Mesendoderm (in vitro differentiated cells): ENCODE measurements around the gene MEGF6.

Experiments
- DNase-seq: peaks from one replicate; pipeline ENCODE4 v3.0.0; 2013
- H2AK5ac ChIP-seq: 2 replicates; pipeline ENCODE4 v1.6.1; 2013; ENCODE audit warnings: low read length, inconsistent platforms
- H2BK120ac ChIP-seq: 2 replicates; pipeline ENCODE4 v1.6.1; 2013; ENCODE audit warnings: low read depth, mild to moderate bottlenecking, low read length, moderate library complexity, mixed read lengths
- H2BK15ac ChIP-seq: replicated peaks from 2 replicates; pipeline ENCODE4 v1.6.1; 2013; ENCODE audit warnings: low read depth, mild to moderate bottlenecking, moderate library complexity
- H2BK5ac ChIP-seq: 2 replicates; pipeline ENCODE4 v1.6.1; 2013; ENCODE audit warnings: low read length, inconsistent platforms
- H3K18ac ChIP-seq: 2 replicates; pipeline ENCODE4 v1.6.1; 2013; ENCODE audit warnings: mild to moderate bottlenecking, low read length, mixed read lengths
- H3K23ac ChIP-seq: one replicate; pipeline ENCODE4 v1.6.1; 2013; ENCODE audit warnings: low read length
- H3K27ac ChIP-seq: 2 replicates; pipeline ENCODE4 v1.5.1; 2013; ENCODE audit warnings: low read depth, mild to moderate bottlenecking, inconsistent platforms, low read length, moderate library complexity
- H3K27me3 ChIP-seq: 2 replicates; pipeline ENCODE4 v1.6.1; 2013; ENCODE audit warnings: low read length, control low read depth, mild to moderate bottlenecking, inconsistent platforms; ENCODE audit not compliant: insufficient read depth, poor library complexity
- H3K36me3 ChIP-seq: 2 replicates; pipeline ENCODE4 v1.6.1; 2013; ENCODE audit warnings: low read length, inconsistent platforms; ENCODE audit not compliant: control insufficient read depth, insufficient read depth
- H3K4ac ChIP-seq: one replicate; pipeline ENCODE4 v1.6.1; 2013; ENCODE audit warnings: low read depth, mild to moderate bottlenecking, low read length, moderate library complexity
- H3K4me1 ChIP-seq: 2 replicates; pipeline ENCODE4 v1.6.1; 2013; ENCODE audit warnings: low read depth, low read length, inconsistent platforms; ENCODE audit not compliant: control insufficient read depth
- H3K4me2 ChIP-seq: 2 replicates; pipeline ENCODE4 v1.6.1; 2013; ENCODE audit warnings: low read length
- H3K4me3 ChIP-seq: 2 replicates; pipeline ENCODE4 v1.5.1; 2013; ENCODE audit warnings: mild to moderate bottlenecking, low read length
- H3K56ac ChIP-seq: one replicate; pipeline ENCODE4 v1.6.1; 2013; ENCODE audit warnings: low read length
- H3K79me1 ChIP-seq: 2 replicates; pipeline ENCODE4 v1.6.1; 2013; ENCODE audit warnings: low read length, inconsistent platforms
- H3K79me2 ChIP-seq: 2 replicates; pipeline ENCODE4 v1.6.1; 2013; ENCODE audit warnings: mild to moderate bottlenecking, low read length; ENCODE audit not compliant: control insufficient read depth, insufficient read depth
- H3K9ac ChIP-seq: 2 replicates; pipeline ENCODE4 v1.6.1; 2013; ENCODE audit warnings: low read length, inconsistent platforms
- H4K5ac ChIP-seq: one replicate; pipeline ENCODE4 v1.6.1; 2013; ENCODE audit warnings: low read length
- H4K8ac ChIP-seq: one replicate; pipeline ENCODE4 v1.6.1; 2013; ENCODE audit warnings: low read depth, mild to moderate bottlenecking, control low read depth, low read length, moderate library complexity
- WGBS: extraction: QIAGEN DNeasy Blood & Tissue Kit; methylation state at CpG from one replicate; pipeline ENCODE4 v1.1.7; 2013; ENCODE audit warnings: low lambda C conversion rate, missing lambda C conversion rate; ENCODE audit not compliant: insufficient coverage; ENCODE audit errors: extremely low coverage; 5-methylcytosine and 5-hydroxymethylcytosine counted together

Gene MEGF6

DNA sequence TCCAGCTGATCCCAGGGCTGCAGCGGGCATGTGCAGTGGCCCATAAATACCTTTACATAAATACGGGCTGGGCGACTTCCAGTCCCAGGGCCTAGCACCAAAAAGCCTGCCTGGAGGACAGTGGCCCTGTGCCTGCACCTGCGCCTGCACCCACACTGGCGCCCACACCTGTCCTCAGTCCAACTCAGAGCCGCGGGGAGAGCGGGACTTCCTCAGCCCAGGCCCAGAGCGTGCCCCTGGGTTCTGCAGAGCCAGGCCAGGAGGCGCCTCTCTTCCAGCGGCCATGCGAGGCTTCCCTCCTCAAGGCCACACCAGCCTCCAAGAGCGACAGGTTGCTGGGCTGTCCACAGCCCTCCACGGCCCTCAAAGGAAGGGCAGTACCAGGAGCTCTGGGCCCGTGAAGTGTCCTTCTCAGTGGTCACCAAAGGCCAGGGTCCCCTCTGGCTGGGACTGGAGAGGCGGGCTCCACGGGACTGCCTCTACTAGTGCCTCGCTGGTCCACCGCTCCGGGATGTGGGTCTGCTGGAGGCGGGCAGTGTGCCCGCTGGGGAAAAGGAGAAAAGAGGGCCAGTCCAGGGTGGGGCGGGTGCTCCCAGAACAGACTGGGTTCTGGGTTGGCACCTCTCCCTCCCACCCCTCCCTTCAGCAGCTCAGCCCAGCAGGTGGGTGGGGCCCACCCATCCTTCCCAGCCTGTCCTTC, 121.1 kb downstream of the MEGF6 start:
- no CpG with 5 or more reads among the region's 23 CpGs for whole genome bisulfite sequencing
- H3K4me2 ChIP-seq = no peak overlapping the region

DNA sequence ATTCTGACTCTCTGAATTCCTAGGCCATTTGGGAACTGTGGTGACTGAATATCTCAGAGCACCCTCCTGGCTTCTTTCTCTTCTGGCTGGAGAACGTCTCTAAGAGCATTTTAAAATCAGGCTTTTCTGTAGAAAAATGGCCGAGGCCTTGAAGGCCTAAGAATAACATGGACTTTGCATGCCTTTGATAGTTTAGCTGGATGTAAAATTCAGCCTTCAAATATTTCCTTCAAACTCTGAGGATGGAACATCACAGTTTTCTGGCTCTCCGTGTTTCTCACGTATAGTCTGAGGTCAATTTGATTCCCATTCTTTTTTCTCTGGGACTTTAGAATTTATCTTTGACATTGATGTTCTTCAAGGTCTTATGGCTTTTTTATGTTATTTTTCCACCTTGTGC, 122.9 kb downstream of the MEGF6 start:
- H2BK120ac ChIP-seq = no peak overlapping the region
- no peak overlapping the region for H2BK5ac ChIP-seq
- H3K4me1 ChIP-seq = no peaks in the 10 kb centered on the region
- DNase-seq = no peak
- no peaks in the 10 kb centered on the region for H3K36me3 ChIP-seq
- H3K4me2 ChIP-seq = no peak overlapping the region
- no peaks in the 10 kb centered on the region for H3K27me3 ChIP-seq
- no peak overlapping the region for H4K5ac ChIP-seq
- H3K56ac ChIP-seq = no peak overlapping the region
- no peaks in the 10 kb centered on the region for H3K79me1 ChIP-seq
- H3K18ac ChIP-seq = no peak overlapping the region
- no peak overlapping the region for H3K27ac ChIP-seq
- no CpG with 5 or more reads among the region's 4 CpGs for WGBS
- no peaks in the 10 kb centered on the region for H3K79me2 ChIP-seq
- H2AK5ac ChIP-seq = no peak overlapping the region
- no peak overlapping the region for H4K8ac ChIP-seq
- no peak overlapping the region for H3K23ac ChIP-seq
- H3K9ac ChIP-seq = no peak overlapping the region
- no peak overlapping the region for H3K4ac ChIP-seq
- H3K4me3 ChIP-seq = no peak overlapping the region
- H2BK15ac ChIP-seq = no peak overlapping the region

More for the DNA sequence above, 121.1 kb downstream of the MEGF6 start:
- Histone ChIP-seq H3K36me3 (no peaks in the 10 kb centered on the region), H3K4me3 (no peak overlapping the region), H2AK5ac (no peak overlapping the region), H2BK120ac (no peak overlapping the region), H4K8ac (no peak overlapping the region), H3K27ac (no peak overlapping the region), H4K5ac (no peak overlapping the region), H3K27me3 (no peaks in the 10 kb centered on the region), H3K4me1 (no peaks in the 10 kb centered on the region), H3K79me1 (no peaks in the 10 kb centered on the region), H3K79me2 (no peaks in the 10 kb centered on the region), H3K4ac (no peak overlapping the region), H3K56ac (no peak overlapping the region), H2BK15ac (no peak overlapping the region), H2BK5ac (no peak overlapping the region), H3K18ac (no peak overlapping the region), H3K9ac (no peak overlapping the region), H3K23ac (no peak overlapping the region)
- no peak for DNase-seq

DNA sequence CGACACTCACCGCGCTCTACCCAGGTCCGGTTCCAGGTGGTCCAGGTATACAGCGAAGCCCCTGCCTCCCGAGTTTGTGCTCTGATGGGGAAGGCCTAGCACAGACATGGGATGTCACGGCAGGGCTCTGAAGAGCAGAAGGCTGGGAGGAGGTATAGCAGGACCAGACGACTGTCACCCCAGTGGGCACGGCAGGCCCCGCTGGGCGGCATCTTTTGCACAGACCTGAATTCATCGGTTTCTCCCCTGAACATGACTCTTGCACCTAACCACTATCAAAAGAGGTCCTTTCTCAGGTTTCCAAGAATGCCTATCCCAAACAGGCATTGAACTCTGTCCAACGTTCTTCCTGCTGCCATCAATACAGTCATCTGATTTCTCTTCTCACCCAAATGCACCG, 126.3 kb downstream of the MEGF6 start:
- Histone ChIP-seq H3K4ac (no peak overlapping the region), H3K36me3 (no peaks in the 10 kb centered on the region), H3K27ac (no peak overlapping the region), H2AK5ac (no peak overlapping the region), H4K8ac (no peak overlapping the region), H3K56ac (no peak overlapping the region), H2BK120ac (no peak overlapping the region), H3K4me1 (no peaks in the 10 kb centered on the region), H4K5ac (no peak overlapping the region), H3K23ac (no peak overlapping the region), H2BK5ac (no peak overlapping the region), H3K79me1 (no peaks in the 10 kb centered on the region), H3K9ac (no peak overlapping the region), H3K27me3 (no peaks in the 10 kb centered on the region), H3K4me3 (no peak overlapping the region), H3K4me2 (no peak overlapping the region), H3K18ac (no peak overlapping the region), H3K79me2 (no peaks in the 10 kb centered on the region), H2BK15ac (no peak overlapping the region)
- no peak for DNase-seq
- WGBS = no CpG with 5 or more reads among the region's 14 CpGs

DNA sequence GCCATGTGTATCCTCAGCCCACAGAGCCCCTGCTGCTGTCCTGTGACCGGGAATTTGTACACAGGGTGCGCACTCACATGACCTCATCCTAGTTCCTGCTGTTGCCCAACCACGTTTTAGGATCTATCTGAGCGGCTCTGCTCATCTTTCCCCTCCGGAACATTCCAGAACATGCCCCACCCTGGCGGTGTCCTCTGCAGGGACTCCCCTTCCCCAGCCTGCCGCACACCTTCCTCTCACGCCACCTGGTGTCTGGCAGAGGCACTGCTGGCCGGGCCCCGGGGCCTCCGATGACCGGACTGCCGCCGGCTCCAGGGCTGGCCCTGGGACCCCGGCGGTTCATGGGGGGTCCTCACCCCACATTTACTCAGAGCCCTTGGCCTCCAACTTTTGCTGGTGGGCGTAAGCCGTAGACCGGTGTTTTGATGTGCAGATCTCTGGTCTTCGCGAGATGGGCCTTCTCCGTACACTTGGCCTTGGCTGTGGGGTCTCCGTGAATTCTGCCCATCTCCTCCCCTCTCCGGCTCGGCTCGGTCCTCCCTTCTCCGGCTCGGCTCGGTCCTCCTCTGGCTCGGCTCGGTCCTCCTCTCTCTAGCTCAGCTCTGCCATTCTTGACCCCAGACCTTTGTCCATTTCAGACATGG, 127.4 kb downstream of the MEGF6 start:
- Histone ChIP-seq H3K4me2 (no peak overlapping the region), H3K9ac (no peak overlapping the region), H3K27ac (no peak overlapping the region), H2BK5ac (no peak overlapping the region), H3K4me1 (no peaks in the 10 kb centered on the region), H4K5ac (no peak overlapping the region), H3K27me3 (no peaks in the 10 kb centered on the region), H3K36me3 (no peaks in the 10 kb centered on the region), H4K8ac (no peak overlapping the region), H3K79me1 (no peaks in the 10 kb centered on the region), H2BK120ac (no peak overlapping the region), H3K79me2 (no peaks in the 10 kb centered on the region), H3K56ac (peak overlapping the region; percentile 64), H3K23ac (no peak overlapping the region), H2AK5ac (no peak overlapping the region), H3K18ac (no peak overlapping the region), H3K4ac (no peak overlapping the region), H2BK15ac (no peak overlapping the region), H3K4me3 (no peak overlapping the region)
- WGBS = no CpG with 5 or more reads among the region's 31 CpGs
- DNase-seq = peak; percentile 79

DNA sequence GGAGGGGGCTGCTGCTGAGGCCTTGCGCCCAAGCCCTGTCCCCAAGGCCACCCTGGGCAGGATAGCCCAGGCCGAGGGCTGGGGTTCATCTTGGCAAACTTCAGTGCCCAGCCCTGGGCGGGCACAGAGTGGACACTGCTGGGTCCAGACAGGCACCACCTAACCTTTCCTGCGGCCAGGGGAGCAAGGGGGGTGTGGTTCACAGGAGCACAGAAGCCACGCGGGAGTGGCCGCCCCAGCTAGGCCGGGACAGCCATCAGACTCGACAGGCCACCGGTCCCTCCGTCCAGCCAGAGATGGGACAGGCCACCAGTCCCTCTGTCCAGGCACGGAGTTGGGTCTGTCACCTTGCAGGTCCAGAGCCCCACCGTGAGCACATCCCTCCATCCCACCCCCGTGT, 127.9 kb downstream of the MEGF6 start:
- peak overlapping the region; percentile 6 for H3K4ac ChIP-seq
- no peak overlapping the region for H3K27ac ChIP-seq
- H2BK15ac ChIP-seq = no peak overlapping the region
- no peak overlapping the region for H3K18ac ChIP-seq
- H3K9ac ChIP-seq = no peak overlapping the region
- H3K4me1 ChIP-seq = no peaks in the 10 kb centered on the region
- H3K4me3 ChIP-seq = no peak overlapping the region
- H3K79me1 ChIP-seq = no peaks in the 10 kb centered on the region
- no peak overlapping the region for H3K23ac ChIP-seq
- H4K5ac ChIP-seq = no peak overlapping the region
- no peak overlapping the region for H3K4me2 ChIP-seq
- H3K79me2 ChIP-seq = no peaks in the 10 kb centered on the region
- DNase-seq = no peak
- H3K27me3 ChIP-seq = no peaks in the 10 kb centered on the region
- no CpG with 5 or more reads among the region's 14 CpGs for WGBS
- peak overlapping the region; percentile 64 for H3K56ac ChIP-seq
- H2BK5ac ChIP-seq = no peak overlapping the region
- peak overlapping the region; percentile 38 for H2AK5ac ChIP-seq
- no peak overlapping the region for H2BK120ac ChIP-seq
- H3K36me3 ChIP-seq = no peaks in the 10 kb centered on the region
- no peak overlapping the region for H4K8ac ChIP-seq
